Keratinocyte (primary cell): Measurements from ENCODE around the gene TTBK1. TPM values are rescaled to one million over a fixed set of nuclear protein-coding genes. Genes with fewer than 3 reads are reported as not detected.

Source experiments
- DNase-seq: peaks from one replicate; pipeline ENCODE4 v3.0.0-alpha.2; 2011; ENCODE audit warnings: low read depth, missing footprints, low spot score
- FAIRE-seq: peaks from 2 replicates; lab custom pipeline; 2011; peaks lifted over from hg19 to GRCh38; lab: Jason Lieb, UNC
- H2AFZ ChIP-seq: 2 replicates; pipeline ENCODE4 v1.6.0; 2012; ENCODE audit warnings: low read length, control low read depth, inconsistent platforms; ENCODE audit not compliant: control insufficient read depth
- H3K27ac ChIP-seq: 2 replicates; pipeline ENCODE4 v1.5.1; 2011; ENCODE audit warnings: low read length; ENCODE audit not compliant: control insufficient read depth, insufficient read depth
- H3K27me3 ChIP-seq: 3 replicates; pipeline ENCODE4 v1.6.0; 2011; ENCODE audit warnings: low read length; ENCODE audit not compliant: control insufficient read depth, insufficient read depth; ENCODE audit errors: extremely low read depth
- H3K36me3 ChIP-seq, 2 experiments: 2 replicates in 1 of 2; 3 replicates in 1 of 2; pipeline ENCODE4 v1.5.1; 2011; ENCODE audit warnings: low read length in 2 of 2, mild to moderate bottlenecking in 1 of 2; ENCODE audit not compliant: control insufficient read depth in 2 of 2, insufficient read depth in 2 of 2; ENCODE audit errors: extremely low read depth in 1 of 2
- H3K4me1 ChIP-seq: 3 replicates; pipeline ENCODE4 v1.5.1; 2011; ENCODE audit warnings: low read length; ENCODE audit not compliant: control insufficient read depth, insufficient read depth; ENCODE audit errors: extremely low read depth
- H3K4me2 ChIP-seq: 3 replicates; pipeline ENCODE4 v1.6.0; 2011; ENCODE audit warnings: low read depth, low read length; ENCODE audit not compliant: control insufficient read depth, insufficient read depth; ENCODE audit errors: extremely low read depth
- H3K4me3 ChIP-seq, 3 experiments: fragments of 200-600 bp in 1 of 3; sonication (generic) in 1 of 3; 2 replicates in 2 of 3; 3 replicates in 1 of 3; pipeline ENCODE4 v1.5.1; 2011 to 2016; ENCODE audit warnings: low read length in 3 of 3, mild to moderate bottlenecking in 3 of 3, control low read depth in 2 of 3, inconsistent platforms in 1 of 3, low read depth in 1 of 3, mixed read lengths in 1 of 3, mixed run types in 1 of 3, moderate library complexity in 1 of 3; ENCODE audit not compliant: control insufficient read depth in 2 of 3, insufficient read depth in 2 of 3; ENCODE audit errors: extremely low read depth in 1 of 3
- H3K79me2 ChIP-seq: 2 replicates; pipeline ENCODE4 v1.6.0; 2012; ENCODE audit warnings: low read length; ENCODE audit not compliant: control insufficient read depth, insufficient read depth
- H3K9ac ChIP-seq: 3 replicates; pipeline ENCODE4 v1.6.0; 2011; ENCODE audit warnings: low read length; ENCODE audit not compliant: control insufficient read depth, insufficient read depth; ENCODE audit errors: extremely low read depth
- H3K9me1 ChIP-seq: 3 replicates; pipeline ENCODE4 v1.6.0; 2011; ENCODE audit warnings: low read length; ENCODE audit not compliant: control insufficient read depth, insufficient read depth; ENCODE audit errors: extremely low read depth
- H3K9me3 ChIP-seq: 2 replicates; pipeline ENCODE4 v1.5.1; 2012; ENCODE audit warnings: low read depth, low read length; ENCODE audit not compliant: control insufficient read depth
- H4K20me1 ChIP-seq: 3 replicates; pipeline ENCODE4 v1.6.0; 2011; ENCODE audit warnings: low read length; ENCODE audit not compliant: control insufficient read depth, insufficient read depth; ENCODE audit errors: extremely low read depth
- EZH2 ChIP-seq: IDR thresholded peaks from one replicate; pipeline ENCODE4 v1.6.1; 2012; ENCODE audit warnings: inconsistent platforms, mild to moderate bottlenecking, low read length, moderate library complexity
- dilution Hi-C: fragments of 300-500 bp; cut with MboI; formaldehyde crosslinking; loops from one replicate; pipeline ENCODE4 v1.7.0; 2020; ENCODE audit warnings: low sequenced_read_pairs; ENCODE audit not compliant: extremely low pct_ligation_motif_present
- polyA plus RNA-seq, 5 experiments: library from polyadenylated mRNA; depleted of rRNA in 3 of 5; stranded (reverse) in 3 of 5; stranded (forward) in 1 of 5; unstranded in 1 of 5; fragments of >200 nt; gene quantifications; 1 replicate in 1 of 5; 2 replicates in 3 of 5; 3 replicates in 1 of 5; pipeline versions ENCODE4 v1.2.1 to v1.2.3, GENCODE V29; 2011 to 2012; ENCODE audit warnings: missing spikeins in 2 of 5, low read depth in 1 of 5, low replicate concordance in 1 of 5
- TF ChIP-seq, protein P1 (sequence below), 3 experiments: IDR thresholded peaks in 1 of 3; conservative IDR thresholded peaks in 1 of 3; optimal IDR thresholded peaks in 1 of 3; 2 replicates in 2 of 3; 3 replicates in 1 of 3; pipeline versions ENCODE3 to v1.5.1; 2011; ENCODE audit warnings: low read length in 3 of 3, mild to moderate bottlenecking in 3 of 3, moderate library complexity in 2 of 3, control low read depth in 1 of 3, inconsistent platforms in 1 of 3; ENCODE audit not compliant: insufficient read depth in 2 of 3; ENCODE audit errors: extremely low read depth in 1 of 3

The TTBK1 gene
- polyA plus RNA-seq, 1 donor (not counting 4 experiments of a cell fraction or from before 2014, with no cell fraction given): not detected

DNA sequence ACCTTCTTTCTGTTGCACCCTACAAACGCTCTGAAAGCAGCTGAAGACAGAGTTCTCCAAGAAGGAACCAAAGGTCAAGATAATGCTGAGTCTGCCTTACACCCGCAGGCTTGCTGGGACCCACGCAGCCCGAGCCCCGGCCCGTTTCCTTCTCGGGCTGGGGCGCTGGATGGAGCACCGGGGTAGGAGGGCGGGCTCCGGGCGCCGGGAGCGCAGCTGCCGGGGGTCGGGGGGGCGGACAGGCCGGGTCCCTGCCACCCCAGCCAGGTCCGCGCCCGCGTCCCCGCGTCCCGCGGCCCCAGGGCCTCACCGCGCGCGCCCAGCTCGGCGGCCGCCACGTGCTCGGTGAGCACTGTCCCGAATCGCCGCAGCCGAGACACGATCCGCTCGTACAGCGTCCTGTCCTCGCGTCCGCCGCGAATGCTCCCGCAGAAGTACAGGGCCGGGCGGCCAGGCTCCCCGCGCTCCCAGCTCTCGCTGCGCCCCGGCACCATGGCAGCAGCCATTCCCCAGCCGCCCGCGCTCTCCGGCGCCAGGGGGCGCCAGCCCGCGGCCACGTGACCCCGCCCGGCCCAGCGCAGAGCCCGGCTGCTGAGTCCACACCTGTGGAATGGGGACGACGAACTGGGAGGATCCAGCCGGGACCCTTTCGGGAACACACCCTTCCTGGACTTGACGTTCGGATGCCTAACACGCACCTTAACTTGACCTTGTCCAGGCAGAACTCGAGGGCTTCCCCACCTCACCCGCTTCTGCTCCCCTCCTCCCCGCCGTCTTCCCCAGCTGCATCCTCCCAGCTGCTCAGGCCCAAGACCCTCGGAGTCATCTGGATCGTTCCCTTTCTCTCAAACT, 14.1 kb upstream of the TTBK1 start, which contains the start of gene DNPH1:
DNPH1 (minus strand) TSS at position 531 of the 852 bp plus-strand sequence; CDS start at position 506, 25 bp downstream.
- DNase-seq (peak; percentile 44), FAIRE-seq (no peak)
- Histone ChIP-seq H3K9me1 (no peaks in the 10 kb centered on the region), H4K20me1 (no peaks in the 10 kb centered on the region), H3K36me3 (peaks cover 8 to 11% of the 10 kb centered on the region in 2 experiments), H2AFZ (peak within 1 kb of the TSS; percentile 89), H3K27ac (peak within 1 kb of the TSS; percentile 46), H3K4me3 (peak within 1 kb of the TSS; percentile 41 to 78 (median 76)), H3K9me3 (no peaks in the 10 kb centered on the region), H3K4me2 (peak within 1 kb of the TSS; percentile 89), H3K9ac (peak within 1 kb of the TSS; percentile 83), H3K4me1 (peaks cover 11% of the 10 kb centered on the region), H3K79me2 (peaks cover 6% of the 10 kb centered on the region), H3K27me3 (no peaks in the 10 kb centered on the region)
- TF ChIP-seq EZH2: no peak
- TF ChIP-seq, protein P1, sequence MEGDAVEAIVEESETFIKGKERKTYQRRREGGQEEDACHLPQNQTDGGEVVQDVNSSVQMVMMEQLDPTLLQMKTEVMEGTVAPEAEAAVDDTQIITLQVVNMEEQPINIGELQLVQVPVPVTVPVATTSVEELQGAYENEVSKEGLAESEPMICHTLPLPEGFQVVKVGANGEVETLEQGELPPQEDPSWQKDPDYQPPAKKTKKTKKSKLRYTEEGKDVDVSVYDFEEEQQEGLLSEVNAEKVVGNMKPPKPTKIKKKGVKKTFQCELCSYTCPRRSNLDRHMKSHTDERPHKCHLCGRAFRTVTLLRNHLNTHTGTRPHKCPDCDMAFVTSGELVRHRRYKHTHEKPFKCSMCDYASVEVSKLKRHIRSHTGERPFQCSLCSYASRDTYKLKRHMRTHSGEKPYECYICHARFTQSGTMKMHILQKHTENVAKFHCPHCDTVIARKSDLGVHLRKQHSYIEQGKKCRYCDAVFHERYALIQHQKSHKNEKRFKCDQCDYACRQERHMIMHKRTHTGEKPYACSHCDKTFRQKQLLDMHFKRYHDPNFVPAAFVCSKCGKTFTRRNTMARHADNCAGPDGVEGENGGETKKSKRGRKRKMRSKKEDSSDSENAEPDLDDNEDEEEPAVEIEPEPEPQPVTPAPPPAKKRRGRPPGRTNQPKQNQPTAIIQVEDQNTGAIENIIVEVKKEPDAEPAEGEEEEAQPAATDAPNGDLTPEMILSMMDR (optimal IDR thresholded peaks at IDR 0.05 in 1 of 3, IDR thresholded peaks at IDR 0.05 in 1 of 3, conservative IDR thresholded peaks at IDR 0.05 in 1 of 3; ENCODE audit: extremely low read depth in 1 of 3, insufficient read depth in 2 of 3, low read length in 3 of 3): peak; percentile 65 to 79 (median 77)
- dilution Hi-C loops: no loop called here

DNA sequence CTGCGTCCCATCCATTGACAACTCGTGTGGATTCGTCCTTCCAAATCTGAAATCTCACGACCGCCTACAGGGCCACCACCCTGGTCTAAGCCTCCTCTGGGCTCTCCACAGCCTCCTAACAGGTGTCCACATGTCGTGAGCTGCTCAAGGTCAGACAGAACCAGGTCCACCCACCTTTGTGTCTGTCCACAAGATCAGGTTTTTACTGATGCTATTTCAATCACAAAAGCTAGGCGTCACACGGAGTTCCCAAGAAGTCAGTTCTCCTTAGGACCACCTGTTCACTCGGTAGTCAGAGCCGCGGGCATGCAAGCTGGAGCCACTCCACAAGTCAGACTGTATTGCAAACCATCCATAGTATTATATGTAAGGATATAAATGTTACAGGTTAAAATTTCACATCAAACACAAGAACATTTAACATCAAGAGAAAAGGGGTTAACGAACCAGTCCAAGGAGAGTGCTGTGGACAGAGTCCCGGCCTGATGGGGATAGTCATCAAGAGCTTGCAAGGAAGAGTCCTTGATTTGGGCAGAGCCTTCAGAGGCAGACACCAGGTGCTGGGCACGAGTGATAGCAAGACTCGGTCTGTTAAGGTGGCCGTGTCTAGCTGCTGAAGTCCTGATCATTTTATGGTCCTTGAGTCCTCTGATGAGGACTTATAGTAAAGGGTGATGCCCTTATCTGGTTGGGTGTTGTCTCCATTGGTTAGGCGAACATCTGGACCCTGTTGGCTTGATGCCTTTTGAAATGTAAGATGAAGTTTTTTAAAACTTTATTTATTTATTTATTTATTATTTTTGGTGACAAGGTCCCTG, 13.3 kb upstream of the TTBK1 start:
- Histone ChIP-seq H3K36me3 (peaks cover 5 to 11% of the 10 kb centered on the region in 2 experiments), H3K9me1 (no peaks in the 10 kb centered on the region), H3K79me2 (peaks cover 6% of the 10 kb centered on the region), H3K4me1 (peaks cover 11% of the 10 kb centered on the region), H3K9ac (no peak overlapping the region), H2AFZ (peak overlapping the region; percentile 88), H3K4me2 (peak overlapping the region; percentile 89), H3K27me3 (no peaks in the 10 kb centered on the region), H3K27ac (no peak overlapping the region), H4K20me1 (no peaks in the 10 kb centered on the region), H3K4me3 (no peak overlapping the region), H3K9me3 (no peaks in the 10 kb centered on the region)
- FAIRE-seq: no peak
- no peak for DNase-seq
- no peak for TF ChIP-seq EZH2
- TF ChIP-seq, protein P1 (optimal IDR thresholded peaks at IDR 0.05 in 1 of 3, IDR thresholded peaks at IDR 0.05 in 1 of 3, conservative IDR thresholded peaks at IDR 0.05 in 1 of 3; ENCODE audit: extremely low read depth in 1 of 3, insufficient read depth in 2 of 3, low read length in 3 of 3): no peak
- dilution Hi-C loops: no loop called here
